Neural cell (in vitro differentiated cells): ENCODE results near the gene DNAH8. TPM values are rescaled to one million over a fixed set of nuclear protein-coding genes. Genes with fewer than 3 reads are reported as not detected.

ENCODE experiments used
- H2AFZ ChIP-seq: fragments of 200-600, 300-800 bp; sonication (generic), shearing (Covaris generic); 2 replicates; pipeline ENCODE4 v1.6.0; 2014; ENCODE audit warnings: low read depth, mild to moderate bottlenecking, antibody characterized with exemption, low read length, moderate library complexity
- H3F3A ChIP-seq: fragments of 200-600 bp; shearing (Covaris generic); 2 replicates; pipeline ENCODE4 v1.6.1; 2016; ENCODE audit warnings: mild to moderate bottlenecking, moderate library complexity, mixed read lengths, antibody characterized with exemption, low read length; ENCODE audit not compliant: insufficient read depth, poor library complexity, severe bottlenecking
- H3K27ac ChIP-seq: fragments of 200-600, 300-800 bp; sonication (generic), shearing (Covaris generic); 2 replicates; pipeline ENCODE4 v1.5.1; 2014; ENCODE audit warnings: mild to moderate bottlenecking, low read length, moderate library complexity
- H3K27me3 ChIP-seq: fragments of 300-800, 200-600 bp; sonication (generic), shearing (Covaris generic); 2 replicates; pipeline ENCODE4 v1.6.0; 2014; ENCODE audit warnings: mild to moderate bottlenecking, low read depth, low read length, moderate library complexity; ENCODE audit not compliant: insufficient read depth
- H3K36me3 ChIP-seq: fragments of 300-800, 200-600 bp; sonication (generic), shearing (Covaris generic); 2 replicates; pipeline ENCODE4 v1.5.1; 2014; ENCODE audit warnings: mild to moderate bottlenecking, antibody characterized with exemption, low read length, moderate library complexity; ENCODE audit not compliant: insufficient read depth
- H3K4me2 ChIP-seq: fragments of 300-800, 200-600 bp; sonication (generic), shearing (Covaris generic); 2 replicates; pipeline ENCODE4 v1.6.0; 2014; ENCODE audit warnings: mild to moderate bottlenecking, low read length
- H3K4me3 ChIP-seq: fragments of 300-800, 200-600 bp; sonication (generic), shearing (Covaris generic); 2 replicates; pipeline ENCODE4 v1.5.1; 2014; ENCODE audit warnings: mild to moderate bottlenecking, low read length, moderate library complexity
- H3K79me2 ChIP-seq: fragments of 200-600 bp; shearing (Covaris generic); replicated peaks from 2 replicates; pipeline ENCODE4 v1.6.0; 2014; ENCODE audit warnings: mild to moderate bottlenecking, low read length, moderate library complexity; ENCODE audit not compliant: insufficient read depth
- H3K9ac ChIP-seq: fragments of 300-800, 200-600 bp; sonication (generic), shearing (Covaris generic); 2 replicates; pipeline ENCODE4 v1.6.1; 2016; ENCODE audit warnings: mild to moderate bottlenecking, low read length, mixed read lengths
- H3K9me2 ChIP-seq: fragments of 200-600 bp; shearing (Covaris generic); 2 replicates; pipeline ENCODE4 v1.6.1; 2016; ENCODE audit warnings: mild to moderate bottlenecking, low read length, mixed read lengths; ENCODE audit not compliant: insufficient read depth
- H3K9me3 ChIP-seq: fragments of 200-600, 300-800 bp; sonication (generic), shearing (Covaris generic); 2 replicates; pipeline ENCODE4 v1.6.1; 2016; ENCODE audit warnings: mild to moderate bottlenecking, mixed run types, low read length, moderate library complexity, mixed read lengths
- H4K20me1 ChIP-seq: fragments of 200-600 bp; shearing (Covaris generic); 2 replicates; pipeline ENCODE4 v1.6.1; 2016; ENCODE audit warnings: mild to moderate bottlenecking, mixed run types; ENCODE audit not compliant: insufficient read depth
- CTCF ChIP-seq: fragments of 450-650 bp; IDR thresholded peaks from 2 replicates; pipeline ENCODE4 v1.5.1; 2014; ENCODE audit warnings: antibody characterized with exemption, mild to moderate bottlenecking, moderate library complexity; ENCODE audit not compliant: poor library complexity, severe bottlenecking
- EP300 ChIP-seq: fragments of 450-650 bp; conservative IDR thresholded peaks from 2 replicates; pipeline ENCODE4 v1.6.1; 2014; ENCODE audit warnings: antibody characterized with exemption, mild to moderate bottlenecking, moderate library complexity; ENCODE audit not compliant: poor library complexity, severe bottlenecking
- EZH2 ChIP-seq: fragments of 200-600, 300-800 bp; shearing (Covaris generic), sonication (generic); IDR thresholded peaks from 2 replicates; pipeline ENCODE4 v1.6.1; 2014; ENCODE audit warnings: antibody characterized with exemption, low read length, borderline replicate concordance, mild to moderate bottlenecking; ENCODE audit not compliant: insufficient read depth, poor library complexity, severe bottlenecking
- MXI1 ChIP-seq: fragments of 450-650 bp; conservative IDR thresholded peaks from 2 replicates; pipeline ENCODE4 v1.6.1; 2014; ENCODE audit warnings: antibody characterized with exemption, mild to moderate bottlenecking; ENCODE audit not compliant: poor library complexity, severe bottlenecking
- POLR2AphosphoS5 ChIP-seq: IDR thresholded peaks from 2 replicates; pipeline ENCODE4 v1.6.1; 2012
- RAD21 ChIP-seq: fragments of 450-650 bp; conservative IDR thresholded peaks from 2 replicates; pipeline ENCODE4 v1.6.1; 2014; ENCODE audit warnings: antibody characterized with exemption, mild to moderate bottlenecking, moderate library complexity
- REST ChIP-seq: IDR thresholded peaks from 2 replicates; pipeline ENCODE4 v1.6.1; 2012; ENCODE audit warnings: borderline replicate concordance
- SMC3 ChIP-seq: fragments of 450-650 bp; conservative IDR thresholded peaks from 2 replicates; pipeline ENCODE4 v1.6.1; 2014; ENCODE audit warnings: antibody characterized with exemption, mild to moderate bottlenecking, moderate library complexity; ENCODE audit not compliant: poor library complexity
- TAF1 ChIP-seq: IDR thresholded peaks from 2 replicates; pipeline ENCODE4 v1.6.1; 2012; ENCODE audit warnings: low read depth
- polyA plus RNA-seq: library from polyadenylated mRNA; depleted of rRNA; stranded (reverse); fragments of >200 nt; gene quantifications from 2 replicates; pipeline ENCODE4 v1.2.3, GENCODE V29; 2014

Gene DNAH8
- polyA plus RNA-seq, 1 donor from 2014 or later = 0.07 TPM

- Histone ChIP-seq H3K27me3 (no peaks in the 10 kb centered on the region), H4K20me1 (no peaks in the 10 kb centered on the region), H3K9me2 (no peaks in the 10 kb centered on the region), H3K4me2 (no peak overlapping the region), H3K9ac (no peak overlapping the region), H3K9me3 (no peaks in the 10 kb centered on the region), H3F3A (no peaks in the 10 kb centered on the region), H3K27ac (no peak overlapping the region), H3K4me3 (no peak overlapping the region), H3K36me3 (no peaks in the 10 kb centered on the region), H2AFZ (no peak overlapping the region), H3K79me2 (no peaks in the 10 kb centered on the region)
- no peak for TF ChIP-seq MXI1
- no peak for TF ChIP-seq POLR2AphosphoS5
- no peak for TF ChIP-seq TAF1
- no peak for TF ChIP-seq REST
- no peak for TF ChIP-seq EP300
- TF ChIP-seq RAD21 = no peak
- no peak for TF ChIP-seq EZH2
- no peak for TF ChIP-seq CTCF
- no peak for TF ChIP-seq SMC3
These were observed 161.4 kb downstream of the DNAH8 start for GRCh38 chr6:38876475-38876874.

- Histone ChIP-seq H2AFZ (no peak overlapping the region), H4K20me1 (no peaks in the 10 kb centered on the region), H3K4me2 (no peak overlapping the region), H3K9ac (no peak overlapping the region), H3F3A (no peaks in the 10 kb centered on the region), H3K4me3 (no peak overlapping the region), H3K9me3 (no peaks in the 10 kb centered on the region), H3K79me2 (no peaks in the 10 kb centered on the region), H3K36me3 (no peaks in the 10 kb centered on the region), H3K27ac (no peak overlapping the region), H3K9me2 (no peaks in the 10 kb centered on the region), H3K27me3 (no peaks in the 10 kb centered on the region)
- TF ChIP-seq EP300 (no peak), CTCF (no peak), RAD21 (no peak), REST (no peak), POLR2AphosphoS5 (no peak), TAF1 (no peak), MXI1 (no peak), EZH2 (no peak), SMC3 (no peak)
These were observed 162.6 kb downstream of the DNAH8 start for GRCh38 chr6:38877721-38878120.
